Parathyroid adenoma (tissue), 2 donors: Measurements from ENCODE around the gene PHGDH.

Source experiments
- H2AFZ ChIP-seq: fragments of 300-600 bp; sonication (generic); one replicate; pipeline ENCODE4 v1.7.0; 2017; ENCODE audit warnings: antibody characterized with exemption, mild to moderate bottlenecking
- H3K27ac ChIP-seq: fragments of 300-600 bp; sonication (generic); one replicate; pipeline ENCODE4 v1.7.0; 2017
- H3K27me3 ChIP-seq: fragments of 300-600 bp; sonication (generic); one replicate; pipeline ENCODE4 v1.7.0; 2017; ENCODE audit warnings: low read length; ENCODE audit not compliant: control insufficient read depth, insufficient read depth
- H3K36me3 ChIP-seq: fragments of 300-600 bp; sonication (generic); one replicate; pipeline ENCODE4 v1.7.0; 2017; ENCODE audit warnings: low read length; ENCODE audit not compliant: control insufficient read depth, insufficient read depth
- H3K4me1 ChIP-seq: fragments of 300-600 bp; sonication (generic); one replicate; pipeline ENCODE4 v1.7.0; 2017; ENCODE audit warnings: control low read depth
- H3K4me2 ChIP-seq: fragments of 300-600 bp; sonication (generic); one replicate; pipeline ENCODE4 v1.7.0; 2017; ENCODE audit warnings: low read length
- H3K4me3 ChIP-seq: fragments of 300-600 bp; sonication (generic); one replicate; pipeline ENCODE4 v1.7.0; 2017; ENCODE audit warnings: low read depth, low read length
- H3K79me2 ChIP-seq: fragments of 300-600 bp; sonication (generic); one replicate; pipeline ENCODE4 v1.7.0; 2017; ENCODE audit warnings: control low read depth
- H3K9ac ChIP-seq: fragments of 300-600 bp; sonication (generic); one replicate; pipeline ENCODE4 v1.7.0; 2017; ENCODE audit warnings: mild to moderate bottlenecking
- H3K9me3 ChIP-seq: fragments of 300-600 bp; sonication (generic); one replicate; pipeline ENCODE4 v1.7.0; 2017; ENCODE audit warnings: low read length; ENCODE audit not compliant: control insufficient read depth
- CTCF ChIP-seq: fragments of 300-600 bp; sonication (generic); IDR thresholded peaks from one replicate; pipeline ENCODE4 v1.7.0; 2017; ENCODE audit warnings: antibody characterized with exemption, mild to moderate bottlenecking
- donor health status: primary hyperparathyroidism.

The PHGDH gene

GRCh38 chr1:119737040-119737682 lies 25.4 kb downstream of the PHGDH start:
- Histone ChIP-seq H3K4me3 (no peak overlapping the region), H3K36me3 (no peaks in the 10 kb centered on the region), H3K27me3 (no peaks in the 10 kb centered on the region), H3K4me1 (peaks cover 29% of the 10 kb centered on the region), H3K9me3 (no peaks in the 10 kb centered on the region), H3K4me2 (peak overlapping the region; percentile 42), H2AFZ (peak overlapping the region; percentile 3), H3K9ac (no peak overlapping the region), H3K79me2 (no peaks in the 10 kb centered on the region), H3K27ac (peak overlapping the region; percentile 53)
- no peak for TF ChIP-seq CTCF

GRCh38 chr1:119738100-119738720 lies 26.5 kb downstream of the PHGDH start:
- H2AFZ ChIP-seq, result no peak overlapping the region
- no peaks in the 10 kb centered on the region for H3K79me2 ChIP-seq
- peak overlapping the region; percentile 53 for H3K27ac ChIP-seq
- H3K4me1 ChIP-seq, result peaks cover 22% of the 10 kb centered on the region
- H3K9me3 ChIP-seq, result no peaks in the 10 kb centered on the region
- no peak overlapping the region for H3K4me3 ChIP-seq
- TF ChIP-seq CTCF, result no peak
- H3K36me3 ChIP-seq, result no peaks in the 10 kb centered on the region
- no peak overlapping the region for H3K4me2 ChIP-seq
- H3K27me3 ChIP-seq, result no peaks in the 10 kb centered on the region
- no peak overlapping the region for H3K9ac ChIP-seq

- Histone ChIP-seq H3K27ac (no peak overlapping the region), H3K9ac (no peak overlapping the region), H3K79me2 (no peaks in the 10 kb centered on the region), H3K4me3 (no peak overlapping the region), H3K9me3 (no peaks in the 10 kb centered on the region), H3K4me1 (peaks cover 27% of the 10 kb centered on the region), H3K27me3 (no peaks in the 10 kb centered on the region), H2AFZ (no peak overlapping the region), H3K4me2 (no peak overlapping the region), H3K36me3 (no peaks in the 10 kb centered on the region)
- no peak for TF ChIP-seq CTCF
Measured at GRCh38 chr1:119739150-119739549, 27.4 kb downstream of the PHGDH start.

- Histone ChIP-seq H3K27me3 (no peaks in the 10 kb centered on the region), H3K9me3 (no peaks in the 10 kb centered on the region), H2AFZ (no peak overlapping the region), H3K4me2 (no peak overlapping the region), H3K4me3 (no peak overlapping the region), H3K27ac (no peak overlapping the region), H3K9ac (no peak overlapping the region), H3K79me2 (no peaks in the 10 kb centered on the region), H3K4me1 (peaks cover 30% of the 10 kb centered on the region), H3K36me3 (no peaks in the 10 kb centered on the region)
- no peak for TF ChIP-seq CTCF
Measured at GRCh38 chr1:119740261-119740660, 28.5 kb downstream of the PHGDH start.
